GM18520 (cell line): ENCODE data around the gene TXNIP.

ENCODE experiments used
- ATAC-seq: cut with Tn5 transposase; IDR thresholded peaks from one replicate; pipeline ENCODE4 v1.9.1; 2021; ENCODE audit not compliant: unreplicated experiment

TXNIP gene

GRCh38 chr1:145964328-145965118 lies 31.9 kb downstream of the TXNIP start, which contains the start of the genes ANKRD34A and POLR3GL:
Gene ANKRD34A (minus strand): TSS chr1:145964575. CDS start chr1:145961759, 2,816 bp downstream.
Gene POLR3GL (plus strand): TSS chr1:145964690. CDS start chr1:145974866, 10,176 bp downstream.
- ATAC-seq = peak; percentile 92

- no peak for ATAC-seq
Measured at GRCh38 chr1:145963265-145964019, 32.9 kb downstream of the TXNIP start.

GRCh38 chr1:145962157-145963102 lies 33.9 kb downstream of the TXNIP start:
- no peak for ATAC-seq

GRCh38 chr1:145961425-145962156 lies 34.8 kb downstream of the TXNIP start:
- no peak for ATAC-seq

GRCh38 chr1:145961109-145961424 lies 35.3 kb downstream of the TXNIP start:
- ATAC-seq = no peak

GRCh38 chr1:145960468-145961108 lies 35.8 kb downstream of the TXNIP start:
- ATAC-seq = no peak

GRCh38 chr1:145959957-145960467 lies 36.4 kb downstream of the TXNIP start:
- no peak for ATAC-seq

GRCh38 chr1:145959333-145959732 lies 37.0 kb downstream of the TXNIP start:
- no peak for ATAC-seq

- no peak for ATAC-seq
Measured at GRCh38 chr1:145958734-145959133, 37.6 kb downstream of the TXNIP start.

- peak; percentile 78 for ATAC-seq
Measured at GRCh38 chr1:145957443-145958319, 38.7 kb downstream of the TXNIP start, which contains the start of gene LIX1L. Gene LIX1L (minus strand): TSS chr1:145958017. CDS start chr1:145957927, 90 bp downstream.

GRCh38 chr1:145956781-145957442 lies 39.5 kb downstream of the TXNIP start:
- no peak for ATAC-seq

- no peak for ATAC-seq
Measured at GRCh38 chr1:145956361-145956760, 40.0 kb downstream of the TXNIP start.

GRCh38 chr1:145955436-145955835 lies 40.9 kb downstream of the TXNIP start:
- no peak for ATAC-seq

- ATAC-seq = no peak
Measured at GRCh38 chr1:145953861-145954260, 42.5 kb downstream of the TXNIP start.

- ATAC-seq = no peak
Measured at GRCh38 chr1:145952903-145953302, 43.5 kb downstream of the TXNIP start.

GRCh38 chr1:145951526-145951925 lies 44.9 kb downstream of the TXNIP start:
- ATAC-seq = no peak

- ATAC-seq = no peak
Measured at GRCh38 chr1:145949219-145949618, 47.2 kb downstream of the TXNIP start.

GRCh38 chr1:145947551-145947950 lies 48.8 kb downstream of the TXNIP start:
- ATAC-seq = no peak
